ENCODE results near the gene PDRG1.

PDRG1 gene

DNA sequence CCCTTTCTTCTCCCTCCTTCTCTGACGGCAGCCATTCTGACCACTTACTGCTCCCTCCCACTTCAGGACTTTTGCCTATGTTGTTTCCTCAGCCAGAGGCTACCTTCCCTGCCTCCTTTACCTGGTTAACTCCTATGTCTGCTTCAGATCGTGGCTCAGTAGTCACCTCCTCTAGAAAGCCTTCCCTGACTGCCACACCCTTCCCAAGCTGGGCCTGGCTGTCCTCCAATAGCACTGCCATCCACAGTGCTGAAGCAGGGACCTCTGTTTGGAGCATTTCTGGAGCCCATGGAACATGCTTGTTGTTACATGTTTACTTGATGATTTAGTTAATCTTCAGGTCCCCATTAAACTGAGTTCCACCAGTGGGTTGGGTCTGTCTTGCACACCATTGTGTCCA, 29.9 kb upstream of the PDRG1 start:
- Histone ChIP-seq H3K27ac (no peak overlapping the region), H3K9me3 (no peaks in the 10 kb centered on the region), H3K4me3 (no peak overlapping the region), H3K27me3 (peaks cover 0 to 31% of the 10 kb centered on the region in 2 donors), H3K4me1 (no peaks in the 10 kb centered on the region), H3K36me3 (no peaks in the 10 kb centered on the region)
- no peak for TF ChIP-seq CTCF (IDR thresholded peaks at IDR 0.05)
- no peak for DNase-seq
- intact Hi-C loops (cut with DNase I; ENCODE audit: low total_unique reads), result no loop called here

DNA sequence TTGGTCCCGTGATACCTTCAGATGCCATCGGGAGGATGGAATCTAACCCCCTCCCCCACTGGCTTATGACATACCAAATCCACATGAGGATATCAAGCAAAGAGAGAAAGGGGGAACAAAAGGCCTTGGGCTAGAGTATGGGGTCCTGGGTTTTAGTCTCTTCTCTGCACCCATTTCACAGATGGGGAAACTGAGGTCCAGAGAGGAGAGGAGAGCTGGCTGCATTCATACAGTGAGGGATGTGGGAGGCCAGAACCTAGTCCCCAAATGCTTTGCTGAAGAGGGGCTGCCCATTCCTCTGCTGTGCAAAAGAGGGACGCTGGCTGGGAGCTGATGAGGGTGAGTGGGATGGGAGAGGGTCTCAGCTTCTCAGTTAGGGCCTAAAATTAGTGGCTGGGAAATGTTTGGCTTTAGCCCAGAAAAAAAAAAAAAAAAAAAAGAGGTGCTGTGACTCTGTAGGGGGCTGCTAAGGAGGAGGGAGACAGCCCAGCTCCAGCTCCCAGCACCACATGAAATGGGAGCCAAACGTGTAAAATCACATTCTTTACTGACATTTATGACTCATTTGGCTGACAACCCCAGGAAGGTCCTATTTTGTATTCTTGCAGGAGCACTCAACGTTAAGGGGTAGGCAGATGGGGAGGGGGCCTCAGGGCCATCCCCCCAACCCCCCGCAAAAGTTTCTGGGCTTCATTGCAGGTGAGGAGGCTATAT, 28.0 kb upstream of the PDRG1 start:
- no peak for DNase-seq
- Histone ChIP-seq H3K9me3 (no peaks in the 10 kb centered on the region), H3K27me3 (peaks cover 0 to 46% of the 10 kb centered on the region in 2 donors), H3K27ac (no peak overlapping the region), H3K4me1 (no peaks in the 10 kb centered on the region), H3K4me3 (no peak overlapping the region), H3K36me3 (no peaks in the 10 kb centered on the region)
- TF ChIP-seq CTCF (IDR thresholded peaks at IDR 0.05), result no peak
- intact Hi-C loops (cut with DNase I; ENCODE audit: low total_unique reads), result no loop called here

DNA sequence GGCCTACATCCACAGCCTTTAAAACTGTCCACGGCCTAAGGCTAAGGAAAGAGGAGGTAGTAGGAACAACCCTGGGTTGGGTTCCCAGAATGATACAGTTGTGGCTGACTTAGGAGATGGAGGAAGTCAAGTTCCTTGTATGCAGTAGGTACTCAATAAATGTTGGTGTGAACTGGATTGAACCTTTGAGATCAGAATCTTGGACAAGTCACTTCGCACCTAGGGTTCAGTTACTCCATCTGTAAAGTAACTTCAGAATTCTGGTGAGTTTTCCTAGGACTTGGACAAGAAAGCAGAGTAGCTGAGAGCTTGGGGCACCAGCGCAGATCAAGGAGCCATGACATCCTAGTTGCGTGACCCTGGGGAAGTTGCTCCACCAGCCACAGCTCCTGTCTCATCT, 25.2 kb upstream of the PDRG1 start:
- peaks cover 0 to 58% of the 10 kb centered on the region in 2 donors for H3K27me3 ChIP-seq
- no peak overlapping the region for H3K27ac ChIP-seq
- intact Hi-C loops (cut with DNase I; ENCODE audit: low total_unique reads), result no loop called here

GRCh38 chr20:31975874-31976273, 24.0 kb upstream of the PDRG1 start:
- Histone ChIP-seq H3K36me3 (no peaks in the 10 kb centered on the region), H3K4me3 (no peak overlapping the region), H3K27me3 (peaks cover 0 to 52% of the 10 kb centered on the region in 2 donors), H3K27ac (no peak overlapping the region), H3K9me3 (no peaks in the 10 kb centered on the region), H3K4me1 (no peaks in the 10 kb centered on the region)
- intact Hi-C loops (cut with DNase I; ENCODE audit: low total_unique reads), result no loop called here
- no peak for DNase-seq
- TF ChIP-seq CTCF (IDR thresholded peaks at IDR 0.05), result no peak

More for the DNA sequence above, 25.2 kb upstream of the PDRG1 start:
- Histone ChIP-seq H3K4me3 (no peak overlapping the region), H3K4me1 (no peaks in the 10 kb centered on the region), H3K9me3 (no peaks in the 10 kb centered on the region), H3K36me3 (no peaks in the 10 kb centered on the region)
- TF ChIP-seq CTCF (IDR thresholded peaks at IDR 0.05), result no peak
- DNase-seq, result no peak

DNA sequence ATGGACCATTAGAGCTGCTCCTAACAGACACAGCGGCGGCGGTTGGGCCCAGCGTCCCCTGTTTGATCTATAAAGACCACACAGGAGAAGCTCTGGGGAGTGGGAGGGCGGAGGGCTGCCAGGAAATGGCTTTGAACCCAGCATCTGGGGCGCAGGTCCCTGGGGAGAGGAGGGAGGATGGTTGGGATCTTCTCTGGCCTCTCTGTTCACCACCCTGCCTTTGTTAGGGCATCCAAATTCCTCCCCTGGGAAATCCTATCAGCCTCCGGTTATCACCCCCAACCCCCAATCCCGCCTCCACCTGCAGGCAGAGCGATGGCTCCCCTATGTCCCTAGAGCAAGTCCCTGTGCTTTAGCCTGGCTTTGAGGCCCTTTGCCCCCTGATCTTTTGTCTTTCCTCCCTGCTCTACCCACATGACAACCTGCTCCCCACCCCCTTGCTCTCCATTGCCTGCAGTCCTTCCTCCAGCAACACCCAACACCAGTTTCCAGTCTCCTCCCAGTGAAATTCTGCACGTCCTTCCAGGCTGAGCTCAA, 23.2 kb upstream of the PDRG1 start:
- intact Hi-C loops (cut with DNase I; ENCODE audit: low total_unique reads), result no loop called here
- H3K9me3 ChIP-seq, result no peaks in the 10 kb centered on the region

More for the DNA sequence above, 23.2 kb upstream of the PDRG1 start:
- Histone ChIP-seq H3K36me3 (no peaks in the 10 kb centered on the region), H3K4me1 (no peaks in the 10 kb centered on the region), H3K27ac (no peak overlapping the region), H3K4me3 (no peak overlapping the region), H3K27me3 (peaks cover 0 to 48% of the 10 kb centered on the region in 2 donors)
- no peak for DNase-seq
- TF ChIP-seq CTCF (IDR thresholded peaks at IDR 0.05), result no peak

Measured in tibial artery (tissue), 4 donors.